Articular chondrocyte of knee joint (primary cell): ENCODE measurements around the gene SNU13. TPM values are rescaled to one million over a fixed set of nuclear protein-coding genes. Genes with fewer than 3 reads are reported as not detected.

ENCODE experiments used
- small RNA-seq: library from RNA; depleted of rRNA; stranded (forward); fragments of <200 nt; gene quantifications from one replicate; pipeline ENCODE3, GENCODE V24; 2012
- total RNA-seq: library from RNA; depleted of rRNA; stranded (reverse); fragments of >200 nt; gene quantifications from 2 replicates; pipeline ENCODE4 v1.2.3, GENCODE V29; 2012

SNU13 gene
- 55.6 and 60.0 TPM in 2 replicates for total RNA-seq

DNA sequence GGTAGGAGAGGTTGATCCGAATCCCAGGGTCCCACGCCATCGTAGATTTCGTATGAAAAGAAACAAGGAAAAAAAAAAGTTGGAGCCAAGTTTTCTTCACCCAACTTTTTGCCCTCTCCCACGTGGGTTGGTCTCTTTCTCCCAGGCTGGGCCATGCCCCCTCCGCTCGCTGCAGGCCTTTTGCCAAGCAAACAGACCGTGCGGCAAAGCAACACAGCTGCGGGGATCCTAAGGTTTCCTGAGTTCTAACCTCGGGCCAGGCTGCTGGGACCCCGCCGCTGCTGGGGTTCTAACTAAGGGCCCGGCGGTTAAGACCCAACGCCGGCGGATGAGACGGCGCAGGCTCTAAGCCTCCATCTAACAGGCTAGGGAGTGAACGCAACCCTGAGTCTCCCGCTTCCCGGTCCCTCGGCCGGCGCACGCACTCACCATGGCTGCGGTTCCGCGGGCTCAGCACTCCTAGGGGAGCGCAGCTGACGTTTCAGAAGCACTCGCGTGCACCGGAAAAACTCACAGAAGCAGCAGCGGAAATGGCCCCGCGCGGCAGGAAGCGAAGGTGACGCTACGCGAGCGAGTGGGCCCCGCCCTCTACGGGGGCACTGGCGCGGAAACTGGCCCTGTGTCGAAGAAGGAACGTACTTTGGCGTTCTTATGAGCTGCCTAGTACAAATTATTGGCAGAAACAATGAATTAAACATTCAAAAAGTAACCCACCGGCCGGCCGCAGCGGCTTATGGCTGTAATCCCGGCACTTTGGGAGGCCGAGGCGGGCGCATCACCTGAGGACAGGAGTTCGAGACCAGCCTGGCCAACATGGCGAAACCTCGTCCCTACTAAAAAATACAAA is at the start of gene SNU13:
SNU13 (minus strand) TSS at position 503 of the 847 bp plus-strand sequence; CDS start at position 432, 71 bp downstream.

DNA sequence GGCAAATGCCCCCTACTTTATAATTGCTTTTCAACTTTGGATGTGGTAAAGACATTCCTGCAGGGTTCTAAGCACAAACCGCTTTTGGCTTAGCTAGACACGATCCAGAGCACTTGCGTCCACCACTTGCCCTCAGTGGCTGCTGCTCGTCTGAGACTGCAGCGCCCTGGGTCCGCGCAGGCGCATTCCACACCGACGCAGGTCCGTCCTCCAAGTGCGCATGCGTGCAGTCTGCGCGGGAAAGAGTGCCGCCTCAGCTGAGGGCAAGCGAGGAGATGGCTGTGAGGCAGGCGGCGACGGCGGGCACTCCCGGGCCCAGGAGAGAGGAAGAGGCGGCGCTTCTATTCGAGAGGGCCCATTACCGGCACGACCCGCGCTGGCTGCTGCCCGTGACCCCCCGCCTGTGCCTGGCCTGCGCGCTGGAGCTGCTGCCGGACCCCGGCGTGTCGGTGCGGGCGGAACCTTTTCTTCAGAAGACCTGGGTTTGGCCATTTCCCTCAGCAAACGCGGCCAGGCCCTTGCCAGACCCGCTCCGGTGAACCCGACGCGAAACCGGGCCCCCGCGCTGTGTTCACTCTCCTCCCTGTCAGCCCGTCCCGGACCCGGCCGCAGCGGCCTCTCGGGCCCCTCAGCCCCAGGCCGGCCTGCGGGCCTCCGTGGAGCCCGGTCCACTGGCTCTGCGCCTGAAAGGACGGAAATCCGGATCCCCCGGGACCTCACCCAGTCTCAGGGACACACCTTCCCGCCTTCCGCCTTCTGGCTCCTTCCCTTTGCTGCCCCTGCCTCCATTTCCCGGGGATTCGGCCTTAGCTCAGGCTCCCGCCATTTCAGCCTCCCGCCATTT is 10.8 kb upstream of the SNU13 start, which contains the start of gene MEI1:
MEI1 (plus strand) TSS at position 240 of the 844 bp plus-strand sequence; CDS start at position 276, 36 bp downstream.

Small RNA genes within 50 kb of the gene (small RNA-seq; reads per million reads assigned to genes)
- gene HMGN2P10 (not detected), gene RF00019 (not detected), gene RNU6-476P (not detected), gene RNU6ATAC22P (not detected)

Other genes starting within 250 kb of the SNU13 start
- 31.6 and 35.6 TPM in 2 replicates for gene TOB2, start 242.1 kb downstream of the SNU13 start, total RNA-seq
- 31.3 and 33.6 TPM in 2 replicates for gene PHF5A, start 220.2 kb downstream of the SNU13 start, total RNA-seq
- gene ACO2, start 219.8 kb downstream of the SNU13 start, total RNA-seq = 46.8 and 52.7 TPM in 2 replicates
- gene POLR3H, start 144.4 kb downstream of the SNU13 start, total RNA-seq = 19.1 and 21.7 TPM in 2 replicates
- gene CSDC2, start 127.9 kb downstream of the SNU13 start, total RNA-seq = 0.91 and 1.8 TPM in 2 replicates
- gene PMM1, start 99.0 kb downstream of the SNU13 start, total RNA-seq = 21.0 and 26.8 TPM in 2 replicates
- 22.1 and 22.5 TPM in 2 replicates for gene DESI1, start 67.8 kb downstream of the SNU13 start, total RNA-seq
- gene XRCC6, start 67.6 kb downstream of the SNU13 start, total RNA-seq = 280 and 286 TPM in 2 replicates
- 2.5 and 3.2 TPM in 2 replicates for gene MEI1, start 10.6 kb upstream of the SNU13 start, total RNA-seq
- gene CCDC134, start 111.8 kb upstream of the SNU13 start, total RNA-seq = 8.2 and 8.8 TPM in 2 replicates
- gene SREBF2, start 144.2 kb upstream of the SNU13 start, total RNA-seq = 47.1 and 51.2 TPM in 2 replicates
- gene SHISA8, start 226.2 kb upstream of the SNU13 start, total RNA-seq = not detected in 2 replicates
- gene TNFRSF13C, start 237.9 kb upstream of the SNU13 start, total RNA-seq = 0.11 and 0.26 TPM in 2 replicates